DOHH2 (cell line): ENCODE measurements around the gene COL20A1.

Experiments
- H3F3A ChIP-seq: fragments of 200-600 bp; sonication (generic), shearing (Covaris generic); 2 replicates; pipeline ENCODE4 v1.6.0; 2016; ENCODE audit warnings: antibody characterized with exemption, mild to moderate bottlenecking; ENCODE audit not compliant: control insufficient read depth, insufficient read depth
- H3K27ac ChIP-seq: fragments of 200-600 bp; sonication (generic); 2 replicates; pipeline ENCODE4 v1.5.1; 2014; ENCODE audit warnings: low read depth, mild to moderate bottlenecking, low read length, moderate library complexity
- H3K27me3 ChIP-seq: fragments of 200-600 bp; sonication (generic); 2 replicates; pipeline ENCODE4 v1.6.1; 2014; ENCODE audit warnings: mild to moderate bottlenecking, low read length, mixed read lengths; ENCODE audit not compliant: control insufficient read depth
- H3K36me3 ChIP-seq: fragments of 200-600 bp; sonication (generic); 2 replicates; pipeline ENCODE4 v1.6.1; 2014; ENCODE audit warnings: mild to moderate bottlenecking, low read length, moderate library complexity, mixed read lengths; ENCODE audit not compliant: control insufficient read depth
- H3K4me1 ChIP-seq: fragments of 200-600 bp; sonication (generic); 2 replicates; pipeline ENCODE4 v1.6.1; 2014; ENCODE audit warnings: mild to moderate bottlenecking, low read length, mixed read lengths; ENCODE audit not compliant: control insufficient read depth
- H3K4me2 ChIP-seq: fragments of 200-600 bp; sonication (generic); 2 replicates; pipeline ENCODE4 v1.6.0; 2014; ENCODE audit warnings: mild to moderate bottlenecking, low read length, moderate library complexity
- H3K4me3 ChIP-seq: fragments of 200-600 bp; sonication (generic); 2 replicates; pipeline ENCODE4 v1.5.1; 2014; ENCODE audit warnings: mild to moderate bottlenecking, low read length, mixed read lengths
- H3K79me2 ChIP-seq: fragments of 200-600 bp; sonication (generic); 2 replicates; pipeline ENCODE4 v1.6.1; 2014; ENCODE audit warnings: mild to moderate bottlenecking, low read length, mixed read lengths; ENCODE audit not compliant: control insufficient read depth
- H3K9me2 ChIP-seq: fragments of 200-600 bp; sonication (generic); replicated peaks from 2 replicates; pipeline ENCODE4 v1.6.1; 2014; ENCODE audit warnings: mild to moderate bottlenecking, low read length, mixed read lengths; ENCODE audit not compliant: control insufficient read depth
- H3K9me3 ChIP-seq: fragments of 200-600 bp; sonication (generic); 2 replicates; pipeline ENCODE4 v1.6.1; 2014; ENCODE audit warnings: antibody characterized with exemption, low read length, mixed read lengths; ENCODE audit not compliant: control insufficient read depth, insufficient read depth
- H4K20me1 ChIP-seq: fragments of 200-600 bp; sonication (generic); 2 replicates; pipeline ENCODE4 v1.6.0; 2014; ENCODE audit warnings: low read depth, mild to moderate bottlenecking, antibody characterized with exemption, low read length, moderate library complexity; ENCODE audit not compliant: control insufficient read depth, insufficient read depth
- EZH2phosphoT487 ChIP-seq: fragments of 200-600 bp; sonication (generic); IDR thresholded peaks from 2 replicates; pipeline ENCODE4 v1.6.1; 2017; ENCODE audit warnings: borderline replicate concordance, mild to moderate bottlenecking, antibody characterized with exemption, low read length, moderate library complexity, mixed read lengths
- TF ChIP-seq, protein P1 (sequence below): fragments of 200-600 bp; sonication (generic); IDR thresholded peaks from one replicate; pipeline ENCODE4 v1.5.1; 2014; ENCODE audit warnings: antibody characterized with exemption, mild to moderate bottlenecking, low read depth, low read length; ENCODE audit not compliant: poor library complexity, severe bottlenecking

Gene COL20A1

DNA sequence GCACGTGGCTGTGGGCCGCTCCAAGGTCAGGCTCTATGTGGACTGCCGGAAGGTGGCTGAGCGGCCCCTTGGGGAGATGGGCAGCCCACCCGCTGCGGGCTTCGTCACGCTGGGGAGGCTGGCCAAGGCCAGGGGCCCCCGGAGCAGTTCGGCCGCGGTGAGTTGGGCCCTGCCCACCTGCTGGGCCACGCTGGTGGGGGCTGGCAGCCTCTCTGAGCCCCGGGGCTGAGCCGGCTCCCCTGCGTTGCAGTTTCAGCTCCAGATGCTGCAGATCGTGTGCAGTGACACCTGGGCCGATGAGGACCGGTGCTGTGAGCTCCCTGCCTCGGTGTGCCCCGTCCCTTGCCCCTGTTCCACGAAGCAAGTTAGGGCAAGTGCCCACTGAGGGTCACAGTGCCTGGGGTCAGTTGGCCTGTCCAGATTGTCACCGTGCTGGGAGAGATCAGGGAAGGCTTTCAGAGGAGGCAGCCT is 27.1 kb downstream of the COL20A1 start:
- Histone ChIP-seq H3K27ac (no peak overlapping the region), H3K27me3 (peaks cover 5% of the 10 kb centered on the region; the same call in 1 of the 2 replicates), H3K36me3 (no peaks in the 10 kb centered on the region), H3F3A (no peaks in the 10 kb centered on the region), H3K4me2 (no peak overlapping the region), H3K9me3 (no peaks in the 10 kb centered on the region), H3K9me2 (no peaks in the 10 kb centered on the region), H3K4me3 (no peak overlapping the region), H3K79me2 (no peaks in the 10 kb centered on the region), H4K20me1 (no peaks in the 10 kb centered on the region), H3K4me1 (peaks cover under 1% of the 10 kb centered on the region)
- TF ChIP-seq, protein P1, sequence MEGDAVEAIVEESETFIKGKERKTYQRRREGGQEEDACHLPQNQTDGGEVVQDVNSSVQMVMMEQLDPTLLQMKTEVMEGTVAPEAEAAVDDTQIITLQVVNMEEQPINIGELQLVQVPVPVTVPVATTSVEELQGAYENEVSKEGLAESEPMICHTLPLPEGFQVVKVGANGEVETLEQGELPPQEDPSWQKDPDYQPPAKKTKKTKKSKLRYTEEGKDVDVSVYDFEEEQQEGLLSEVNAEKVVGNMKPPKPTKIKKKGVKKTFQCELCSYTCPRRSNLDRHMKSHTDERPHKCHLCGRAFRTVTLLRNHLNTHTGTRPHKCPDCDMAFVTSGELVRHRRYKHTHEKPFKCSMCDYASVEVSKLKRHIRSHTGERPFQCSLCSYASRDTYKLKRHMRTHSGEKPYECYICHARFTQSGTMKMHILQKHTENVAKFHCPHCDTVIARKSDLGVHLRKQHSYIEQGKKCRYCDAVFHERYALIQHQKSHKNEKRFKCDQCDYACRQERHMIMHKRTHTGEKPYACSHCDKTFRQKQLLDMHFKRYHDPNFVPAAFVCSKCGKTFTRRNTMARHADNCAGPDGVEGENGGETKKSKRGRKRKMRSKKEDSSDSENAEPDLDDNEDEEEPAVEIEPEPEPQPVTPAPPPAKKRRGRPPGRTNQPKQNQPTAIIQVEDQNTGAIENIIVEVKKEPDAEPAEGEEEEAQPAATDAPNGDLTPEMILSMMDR: no peak
- no peak for TF ChIP-seq EZH2phosphoT487

DNA sequence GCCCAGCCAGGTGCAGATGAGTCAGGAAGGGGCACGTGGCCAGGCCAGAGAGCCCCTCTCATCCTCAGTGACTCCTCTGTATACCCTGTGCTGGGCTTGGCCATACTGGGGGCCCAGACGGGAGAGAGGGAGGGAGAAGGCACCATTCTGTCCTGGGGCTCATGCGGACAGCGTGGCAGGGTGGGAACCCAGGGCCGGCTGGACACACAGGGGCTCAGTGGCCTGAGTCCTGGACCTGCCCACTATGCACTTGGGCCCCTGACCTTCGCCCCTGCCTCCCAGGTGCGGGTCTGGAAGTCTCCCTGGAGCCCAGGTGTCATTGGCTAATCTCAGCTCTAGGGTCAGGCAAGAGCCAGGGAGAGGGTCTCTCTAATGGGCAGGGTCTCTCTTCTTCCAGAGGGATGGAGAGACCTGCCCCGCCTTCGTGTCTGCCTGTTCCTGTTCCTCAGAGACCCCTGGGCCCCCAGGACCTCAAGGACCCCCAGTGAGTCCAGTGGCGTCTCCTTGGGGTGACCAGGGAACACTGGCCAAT is 27.7 kb downstream of the COL20A1 start:
- no peak overlapping the region for H3K4me3 ChIP-seq
- H4K20me1 ChIP-seq: no peaks in the 10 kb centered on the region
- no peaks in the 10 kb centered on the region for H3K9me3 ChIP-seq
- H3K27ac ChIP-seq: no peak overlapping the region
- H3K9me2 ChIP-seq: no peaks in the 10 kb centered on the region
- peaks cover 5% of the 10 kb centered on the region; the same call in 1 of the 2 replicates for H3K27me3 ChIP-seq
- H3K4me1 ChIP-seq: peaks cover 6% of the 10 kb centered on the region
- no peak overlapping the region for H3K4me2 ChIP-seq
- H3K36me3 ChIP-seq: no peaks in the 10 kb centered on the region
- TF ChIP-seq, protein P1: no peak
- TF ChIP-seq EZH2phosphoT487: no peak
- no peaks in the 10 kb centered on the region for H3K79me2 ChIP-seq
- no peaks in the 10 kb centered on the region for H3F3A ChIP-seq

GRCh38 chr20:63321148-63321831 is 28.3 kb downstream of the COL20A1 start:
- no peak overlapping the region for H3K4me3 ChIP-seq
- no peaks in the 10 kb centered on the region for H3K79me2 ChIP-seq
- peaks cover 12% of the 10 kb centered on the region for H3K4me1 ChIP-seq
- H3K27ac ChIP-seq: no peak overlapping the region
- no peaks in the 10 kb centered on the region for H3K36me3 ChIP-seq
- H3K27me3 ChIP-seq: peaks cover 5% of the 10 kb centered on the region; the same call in 1 of the 2 replicates
- peaks cover under 1% of the 10 kb centered on the region for H3F3A ChIP-seq
- no peak for TF ChIP-seq EZH2phosphoT487
- TF ChIP-seq, protein P1: no peak
- peaks cover 5% of the 10 kb centered on the region; the same call in 1 of the 2 replicates for H3K9me3 ChIP-seq
- no peaks in the 10 kb centered on the region for H3K9me2 ChIP-seq
- no peaks in the 10 kb centered on the region for H4K20me1 ChIP-seq
- no peak overlapping the region for H3K4me2 ChIP-seq
